Heart left ventricle (tissue), 13 donors: Measurements from ENCODE around the gene VEZT.

ENCODE experiments used
- POLR2A ChIP-seq, 2 donors: fragments of 450-650 bp; IDR thresholded peaks; one replicate each; pipeline ENCODE4 v1.6.1; 2017; ENCODE audit warnings: antibody characterized with exemption in 2 of 2, mild to moderate bottlenecking in 2 of 2, moderate library complexity in 2 of 2
- TF ChIP-seq, protein P1 (sequence below), 12 donors: fragments of 200-600 bp; sonication (generic) in 4 of 12; IDR thresholded peaks; one replicate each; pipeline versions ENCODE4 v1.5.0 to v1.8.0; 2018 to 2022; ENCODE audit warnings: antibody characterized with exemption in 12 of 12, mild to moderate bottlenecking in 5 of 12
- donor health status: ischemic (EF 13 %, LVEDD 7.1; RV severe dilation, severe dysfunction).
- donor health status: DM: no; HTN: yes; CAD: no.
- donor health status: DM: no; HTN: no; CAD: no.
- donor health status: ischemic (EF 25% LVEDD 6.9; RV normal size, moderate dysfunction).
- donor health status: ischemic (EF 25% LVEDD 5.7; RV mildly dilated, moderate dysfunction).
- donor health status: ischemic (EF 35%, LVEDD 5.7; RV mildly dilated, moderate dysfunction).
- donor health status: nonischemic (EF 11% LVEDD 7.7; RV severe dilation, severe dysfunction).
- donor health status: DM: yes; HTN: yes; CAD: no.
- donor health status: PGD.
- donor health status: ischemic (EF 29% LVEDD 5.4; RV normal size, mild dysfunction).
- donor health status: nonischemic (EF 23%, LVEDD 6.1; RV moderate dilation, normal function).

DNA sequence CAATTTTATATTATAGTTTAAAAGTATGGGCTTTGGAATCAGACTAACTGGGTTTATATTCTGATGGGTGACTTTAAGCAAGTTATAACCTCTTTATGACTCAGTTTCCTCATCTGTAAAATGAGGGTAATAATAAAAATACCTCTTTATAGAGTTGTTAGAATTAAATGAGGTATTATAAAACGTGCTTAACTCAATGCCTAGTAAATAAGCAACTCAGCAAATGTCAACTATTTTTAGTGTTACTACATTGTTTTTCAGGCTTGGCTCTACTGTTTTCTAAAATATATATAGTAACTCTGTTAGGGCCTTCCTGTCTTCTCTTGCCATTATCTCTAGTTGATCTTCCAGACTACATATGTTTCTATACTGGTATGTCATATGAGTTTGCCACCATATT, 20.5 kb downstream of the VEZT start:
- TF ChIP-seq, protein P1, sequence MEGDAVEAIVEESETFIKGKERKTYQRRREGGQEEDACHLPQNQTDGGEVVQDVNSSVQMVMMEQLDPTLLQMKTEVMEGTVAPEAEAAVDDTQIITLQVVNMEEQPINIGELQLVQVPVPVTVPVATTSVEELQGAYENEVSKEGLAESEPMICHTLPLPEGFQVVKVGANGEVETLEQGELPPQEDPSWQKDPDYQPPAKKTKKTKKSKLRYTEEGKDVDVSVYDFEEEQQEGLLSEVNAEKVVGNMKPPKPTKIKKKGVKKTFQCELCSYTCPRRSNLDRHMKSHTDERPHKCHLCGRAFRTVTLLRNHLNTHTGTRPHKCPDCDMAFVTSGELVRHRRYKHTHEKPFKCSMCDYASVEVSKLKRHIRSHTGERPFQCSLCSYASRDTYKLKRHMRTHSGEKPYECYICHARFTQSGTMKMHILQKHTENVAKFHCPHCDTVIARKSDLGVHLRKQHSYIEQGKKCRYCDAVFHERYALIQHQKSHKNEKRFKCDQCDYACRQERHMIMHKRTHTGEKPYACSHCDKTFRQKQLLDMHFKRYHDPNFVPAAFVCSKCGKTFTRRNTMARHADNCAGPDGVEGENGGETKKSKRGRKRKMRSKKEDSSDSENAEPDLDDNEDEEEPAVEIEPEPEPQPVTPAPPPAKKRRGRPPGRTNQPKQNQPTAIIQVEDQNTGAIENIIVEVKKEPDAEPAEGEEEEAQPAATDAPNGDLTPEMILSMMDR (IDR thresholded peaks at IDR 0.05), result no peak
- TF ChIP-seq POLR2A (IDR thresholded peaks at IDR 0.05), result no peak
